Hematopoietic multipotent progenitor cell treated with erythropoietin and hydrocortisone succinate and interleukin-3 and kit ligand, for 6 days (in vitro differentiated cells): ENCODE results near the gene BLTP3A.

ENCODE experiments used
- DNase-seq: peaks from one replicate; pipeline ENCODE4 v3.0.0-alpha.2; 2015

Gene BLTP3A

DNA sequence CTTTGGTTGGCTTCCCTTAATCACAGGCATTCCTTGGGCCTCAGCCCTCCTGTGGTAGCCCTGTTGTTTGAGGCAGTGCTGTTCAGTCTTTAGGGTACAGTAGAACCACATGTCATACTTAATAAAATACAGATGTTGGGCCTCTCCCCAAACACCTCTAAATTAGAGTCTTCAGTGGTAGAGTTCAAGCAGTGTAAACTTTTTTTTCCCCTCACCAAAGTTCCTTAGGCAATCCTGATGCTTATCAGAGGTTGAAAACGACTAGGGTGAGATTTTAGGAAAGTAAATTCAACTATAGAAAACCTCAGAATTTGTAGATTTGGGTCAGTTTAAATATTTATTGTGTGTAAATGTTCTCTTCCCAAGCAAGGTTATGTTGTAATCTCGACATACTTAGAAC is 44.6 kb downstream of the BLTP3A start:
- no peak for DNase-seq

DNA sequence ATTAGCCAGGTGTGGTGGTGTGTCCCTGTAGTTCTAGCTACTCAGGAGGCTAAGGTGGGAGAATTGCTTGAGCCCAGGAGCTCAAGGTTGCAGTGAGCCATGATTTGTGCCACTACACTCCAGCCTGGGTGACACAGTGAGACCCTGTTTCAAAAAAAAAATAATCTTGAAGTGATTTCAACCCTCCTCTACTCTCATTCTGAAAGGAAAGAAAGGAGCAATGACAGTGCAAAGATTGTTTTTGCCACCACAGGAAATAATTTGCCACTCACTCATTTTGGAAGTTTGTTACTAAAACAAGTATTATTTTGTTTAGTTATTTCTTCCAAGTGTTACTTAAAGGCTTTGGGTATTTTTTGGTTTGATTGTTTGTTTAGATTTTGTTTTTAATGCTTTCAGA is 45.6 kb downstream of the BLTP3A start:
- no peak for DNase-seq

DNA sequence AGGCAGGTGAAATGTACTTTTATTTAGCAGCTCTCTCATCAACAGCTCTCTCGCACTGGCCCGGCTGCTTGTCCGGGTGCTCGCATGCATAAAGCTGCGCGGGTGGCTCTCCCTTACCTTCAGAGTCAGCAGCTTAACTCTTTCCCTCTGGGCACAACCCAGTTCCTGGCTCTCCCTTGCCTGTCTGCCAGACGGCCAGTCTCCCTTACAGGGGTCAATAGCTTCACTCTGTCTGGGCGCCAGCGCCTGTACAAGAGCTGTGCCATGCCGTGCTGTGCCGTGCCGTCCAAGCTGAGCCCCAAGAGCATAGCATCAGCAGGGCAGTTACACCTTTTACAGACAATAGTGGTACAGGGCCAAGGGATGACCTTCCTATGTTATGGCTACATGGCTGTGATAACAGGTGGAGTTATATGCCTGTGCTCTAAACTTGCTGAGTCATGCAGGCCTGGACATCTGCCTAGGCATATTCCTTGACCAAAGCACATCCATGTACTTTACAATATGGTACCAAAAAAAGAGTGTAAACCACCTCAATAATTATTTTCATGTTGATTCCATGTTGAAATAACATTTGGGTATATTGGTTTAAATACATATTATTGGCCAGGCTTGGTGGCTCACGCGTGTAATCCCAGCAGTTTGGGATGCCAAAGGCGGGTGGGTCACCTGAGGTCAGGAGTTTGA is 47.9 kb downstream of the BLTP3A start:
- no peak for DNase-seq
